Neural cell (in vitro differentiated cells): ENCODE results near the gene SVBP. TPM values are rescaled to one million over a fixed set of nuclear protein-coding genes. Genes with fewer than 3 reads are reported as not detected.

Experiments used
- H2AFZ ChIP-seq: fragments of 200-600, 300-800 bp; sonication (generic), shearing (Covaris generic); 2 replicates; pipeline ENCODE4 v1.6.0; 2014; ENCODE audit warnings: low read depth, mild to moderate bottlenecking, antibody characterized with exemption, low read length, moderate library complexity
- H3F3A ChIP-seq: fragments of 200-600 bp; shearing (Covaris generic); 2 replicates; pipeline ENCODE4 v1.6.1; 2016; ENCODE audit warnings: mild to moderate bottlenecking, moderate library complexity, mixed read lengths, antibody characterized with exemption, low read length; ENCODE audit not compliant: insufficient read depth, poor library complexity, severe bottlenecking
- H3K27ac ChIP-seq: fragments of 200-600, 300-800 bp; sonication (generic), shearing (Covaris generic); 2 replicates; pipeline ENCODE4 v1.5.1; 2014; ENCODE audit warnings: mild to moderate bottlenecking, low read length, moderate library complexity
- H3K27me3 ChIP-seq: fragments of 300-800, 200-600 bp; sonication (generic), shearing (Covaris generic); 2 replicates; pipeline ENCODE4 v1.6.0; 2014; ENCODE audit warnings: mild to moderate bottlenecking, low read depth, low read length, moderate library complexity; ENCODE audit not compliant: insufficient read depth
- H3K36me3 ChIP-seq: fragments of 300-800, 200-600 bp; sonication (generic), shearing (Covaris generic); 2 replicates; pipeline ENCODE4 v1.5.1; 2014; ENCODE audit warnings: mild to moderate bottlenecking, antibody characterized with exemption, low read length, moderate library complexity; ENCODE audit not compliant: insufficient read depth
- H3K4me2 ChIP-seq: fragments of 300-800, 200-600 bp; sonication (generic), shearing (Covaris generic); 2 replicates; pipeline ENCODE4 v1.6.0; 2014; ENCODE audit warnings: mild to moderate bottlenecking, low read length
- H3K4me3 ChIP-seq: fragments of 300-800, 200-600 bp; sonication (generic), shearing (Covaris generic); 2 replicates; pipeline ENCODE4 v1.5.1; 2014; ENCODE audit warnings: mild to moderate bottlenecking, low read length, moderate library complexity
- H3K79me2 ChIP-seq: fragments of 200-600 bp; shearing (Covaris generic); replicated peaks from 2 replicates; pipeline ENCODE4 v1.6.0; 2014; ENCODE audit warnings: mild to moderate bottlenecking, low read length, moderate library complexity; ENCODE audit not compliant: insufficient read depth
- H3K9ac ChIP-seq: fragments of 300-800, 200-600 bp; sonication (generic), shearing (Covaris generic); 2 replicates; pipeline ENCODE4 v1.6.1; 2016; ENCODE audit warnings: mild to moderate bottlenecking, low read length, mixed read lengths
- H3K9me2 ChIP-seq: fragments of 200-600 bp; shearing (Covaris generic); 2 replicates; pipeline ENCODE4 v1.6.1; 2016; ENCODE audit warnings: mild to moderate bottlenecking, low read length, mixed read lengths; ENCODE audit not compliant: insufficient read depth
- H3K9me3 ChIP-seq: fragments of 200-600, 300-800 bp; sonication (generic), shearing (Covaris generic); 2 replicates; pipeline ENCODE4 v1.6.1; 2016; ENCODE audit warnings: mild to moderate bottlenecking, mixed run types, low read length, moderate library complexity, mixed read lengths
- H4K20me1 ChIP-seq: fragments of 200-600 bp; shearing (Covaris generic); 2 replicates; pipeline ENCODE4 v1.6.1; 2016; ENCODE audit warnings: mild to moderate bottlenecking, mixed run types; ENCODE audit not compliant: insufficient read depth
- CTCF ChIP-seq: fragments of 450-650 bp; IDR thresholded peaks from 2 replicates; pipeline ENCODE4 v1.5.1; 2014; ENCODE audit warnings: antibody characterized with exemption, mild to moderate bottlenecking, moderate library complexity; ENCODE audit not compliant: poor library complexity, severe bottlenecking
- EP300 ChIP-seq: fragments of 450-650 bp; conservative IDR thresholded peaks from 2 replicates; pipeline ENCODE4 v1.6.1; 2014; ENCODE audit warnings: antibody characterized with exemption, mild to moderate bottlenecking, moderate library complexity; ENCODE audit not compliant: poor library complexity, severe bottlenecking
- EZH2 ChIP-seq: fragments of 200-600, 300-800 bp; shearing (Covaris generic), sonication (generic); IDR thresholded peaks from 2 replicates; pipeline ENCODE4 v1.6.1; 2014; ENCODE audit warnings: antibody characterized with exemption, low read length, borderline replicate concordance, mild to moderate bottlenecking; ENCODE audit not compliant: insufficient read depth, poor library complexity, severe bottlenecking
- MXI1 ChIP-seq: fragments of 450-650 bp; conservative IDR thresholded peaks from 2 replicates; pipeline ENCODE4 v1.6.1; 2014; ENCODE audit warnings: antibody characterized with exemption, mild to moderate bottlenecking; ENCODE audit not compliant: poor library complexity, severe bottlenecking
- POLR2AphosphoS5 ChIP-seq: IDR thresholded peaks from 2 replicates; pipeline ENCODE4 v1.6.1; 2012
- RAD21 ChIP-seq: fragments of 450-650 bp; conservative IDR thresholded peaks from 2 replicates; pipeline ENCODE4 v1.6.1; 2014; ENCODE audit warnings: antibody characterized with exemption, mild to moderate bottlenecking, moderate library complexity
- REST ChIP-seq: IDR thresholded peaks from 2 replicates; pipeline ENCODE4 v1.6.1; 2012; ENCODE audit warnings: borderline replicate concordance
- SMC3 ChIP-seq: fragments of 450-650 bp; conservative IDR thresholded peaks from 2 replicates; pipeline ENCODE4 v1.6.1; 2014; ENCODE audit warnings: antibody characterized with exemption, mild to moderate bottlenecking, moderate library complexity; ENCODE audit not compliant: poor library complexity
- TAF1 ChIP-seq: IDR thresholded peaks from 2 replicates; pipeline ENCODE4 v1.6.1; 2012; ENCODE audit warnings: low read depth
- polyA plus RNA-seq: library from polyadenylated mRNA; depleted of rRNA; stranded (reverse); fragments of >200 nt; gene quantifications from 2 replicates; pipeline ENCODE4 v1.2.3, GENCODE V29; 2014

Gene SVBP
- polyA plus RNA-seq, 1 donor from 2014 or later, result 231 TPM

- Histone ChIP-seq H3K9ac (no peak overlapping the region), H4K20me1 (no peaks in the 10 kb centered on the region), H3K4me3 (peak overlapping the region; percentile 77), H3K79me2 (peaks cover 16% of the 10 kb centered on the region), H2AFZ (no peak overlapping the region), H3K4me2 (peak overlapping the region; percentile 12), H3K9me3 (no peaks in the 10 kb centered on the region), H3F3A (no peaks in the 10 kb centered on the region), H3K27me3 (no peaks in the 10 kb centered on the region), H3K9me2 (no peaks in the 10 kb centered on the region), H3K36me3 (no peaks in the 10 kb centered on the region), H3K27ac (no peak overlapping the region)
- TF ChIP-seq RAD21, result no peak
- no peak for TF ChIP-seq EZH2
- no peak for TF ChIP-seq CTCF
- TF ChIP-seq REST, result no peak
- no peak for TF ChIP-seq MXI1
- no peak for TF ChIP-seq EP300
- TF ChIP-seq SMC3, result no peak
- no peak for TF ChIP-seq TAF1
- no peak for TF ChIP-seq POLR2AphosphoS5
Measured at GRCh38 chr1:42845866-42846256, 28.7 kb upstream of the SVBP start.

GRCh38 chr1:42845193-42845592 lies 28.0 kb upstream of the SVBP start:
- Histone ChIP-seq H3K4me3 (no peak overlapping the region), H3K36me3 (no peaks in the 10 kb centered on the region)
- TF ChIP-seq POLR2AphosphoS5, result no peak
- TF ChIP-seq EP300, result no peak
- TF ChIP-seq RAD21, result no peak
- TF ChIP-seq MXI1, result no peak
- no peak for TF ChIP-seq SMC3
- no peak for TF ChIP-seq CTCF
- TF ChIP-seq EZH2, result no peak
- no peak for TF ChIP-seq TAF1
- no peak for TF ChIP-seq REST

More at GRCh38 chr1:42845193-42845592, 28.0 kb upstream of the SVBP start:
- Histone ChIP-seq H3F3A (no peaks in the 10 kb centered on the region), H4K20me1 (no peaks in the 10 kb centered on the region), H3K9me2 (no peaks in the 10 kb centered on the region), H3K27ac (no peak overlapping the region), H3K4me2 (no peak overlapping the region), H3K9me3 (no peaks in the 10 kb centered on the region), H3K79me2 (peaks cover 16% of the 10 kb centered on the region), H3K27me3 (no peaks in the 10 kb centered on the region), H3K9ac (no peak overlapping the region), H2AFZ (no peak overlapping the region)
